SH-SY5Y (cell line): ENCODE results near the gene NR2C1.

ENCODE experiments used
- GATA2 ChIP-seq: IDR thresholded peaks from 2 replicates; pipeline ENCODE4 v1.6.1; 2011; ENCODE audit warnings: mild to moderate bottlenecking, low read depth, low read length
- GATA3 ChIP-seq: IDR thresholded peaks from 2 replicates; pipeline ENCODE4 v1.6.1; 2011; ENCODE audit warnings: low read depth, mild to moderate bottlenecking, low read length, moderate library complexity

DNA sequence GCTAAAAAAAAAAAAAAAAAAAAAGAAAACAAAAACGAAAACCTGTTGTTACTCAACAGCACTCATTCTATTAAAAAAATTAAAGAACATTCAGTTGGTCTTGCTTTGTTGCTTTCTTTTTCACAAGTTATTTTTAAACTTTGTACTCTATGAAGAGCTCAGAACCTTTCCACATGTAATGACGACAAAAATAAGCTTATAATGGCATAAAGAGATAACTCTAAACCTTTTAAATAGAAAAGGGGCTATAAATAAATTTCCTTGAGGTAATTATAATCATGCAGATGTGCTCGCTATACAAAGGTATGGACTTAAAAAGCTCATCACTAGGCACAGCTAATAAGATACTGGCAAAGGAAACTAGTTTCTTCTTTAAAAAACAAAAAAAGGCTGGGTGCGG is 13.4 kb downstream of the NR2C1 start:
- no peak for TF ChIP-seq GATA2
- no peak for TF ChIP-seq GATA3
